ENCODE results near the gene RAB20.

DNA sequence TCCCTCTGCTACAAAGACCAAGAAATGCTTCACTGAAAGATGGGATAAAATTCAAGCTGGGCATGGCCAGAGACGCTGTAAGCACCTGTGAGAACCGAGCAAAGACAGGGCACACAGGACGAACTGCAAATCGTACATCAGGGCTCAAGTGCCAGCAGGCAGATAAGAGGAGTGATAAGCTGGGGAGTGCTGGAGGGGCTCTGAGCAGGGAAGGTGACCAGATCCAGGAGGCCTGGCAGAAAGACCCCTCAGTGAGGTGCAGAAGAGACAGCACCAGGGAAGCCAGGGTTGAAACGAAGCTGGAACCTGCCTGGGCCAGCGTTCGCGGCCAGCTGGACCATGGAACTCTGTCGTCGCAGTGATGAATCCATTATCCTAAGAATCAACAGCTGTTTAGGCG lies 10.2 kb downstream of the RAB20 start:
- TF ChIP-seq HNF4G (IDR thresholded peaks at IDR 0.05) (no peak), FOXA1 (IDR thresholded peaks at IDR 0.05) (no peak), JUND (IDR thresholded peaks at IDR 0.05) (no peak), TAF1 (conservative IDR thresholded peaks at IDR 0.05) (no peak), HNF4A (conservative IDR thresholded peaks at IDR 0.05) (no peak), YY1 (IDR thresholded peaks at IDR 0.05) (no peak), SP1 (IDR thresholded peaks at IDR 0.05) (no peak), RXRA (IDR thresholded peaks at IDR 0.05) (no peak), RAD21 (IDR thresholded peaks at IDR 0.05) (no peak)
- TF ChIP-seq, protein P1, sequence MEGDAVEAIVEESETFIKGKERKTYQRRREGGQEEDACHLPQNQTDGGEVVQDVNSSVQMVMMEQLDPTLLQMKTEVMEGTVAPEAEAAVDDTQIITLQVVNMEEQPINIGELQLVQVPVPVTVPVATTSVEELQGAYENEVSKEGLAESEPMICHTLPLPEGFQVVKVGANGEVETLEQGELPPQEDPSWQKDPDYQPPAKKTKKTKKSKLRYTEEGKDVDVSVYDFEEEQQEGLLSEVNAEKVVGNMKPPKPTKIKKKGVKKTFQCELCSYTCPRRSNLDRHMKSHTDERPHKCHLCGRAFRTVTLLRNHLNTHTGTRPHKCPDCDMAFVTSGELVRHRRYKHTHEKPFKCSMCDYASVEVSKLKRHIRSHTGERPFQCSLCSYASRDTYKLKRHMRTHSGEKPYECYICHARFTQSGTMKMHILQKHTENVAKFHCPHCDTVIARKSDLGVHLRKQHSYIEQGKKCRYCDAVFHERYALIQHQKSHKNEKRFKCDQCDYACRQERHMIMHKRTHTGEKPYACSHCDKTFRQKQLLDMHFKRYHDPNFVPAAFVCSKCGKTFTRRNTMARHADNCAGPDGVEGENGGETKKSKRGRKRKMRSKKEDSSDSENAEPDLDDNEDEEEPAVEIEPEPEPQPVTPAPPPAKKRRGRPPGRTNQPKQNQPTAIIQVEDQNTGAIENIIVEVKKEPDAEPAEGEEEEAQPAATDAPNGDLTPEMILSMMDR (IDR thresholded peaks at IDR 0.05; ENCODE audit: low read depth, low read length, missing input control), result no peak
- TF ChIP-seq, protein P2, sequence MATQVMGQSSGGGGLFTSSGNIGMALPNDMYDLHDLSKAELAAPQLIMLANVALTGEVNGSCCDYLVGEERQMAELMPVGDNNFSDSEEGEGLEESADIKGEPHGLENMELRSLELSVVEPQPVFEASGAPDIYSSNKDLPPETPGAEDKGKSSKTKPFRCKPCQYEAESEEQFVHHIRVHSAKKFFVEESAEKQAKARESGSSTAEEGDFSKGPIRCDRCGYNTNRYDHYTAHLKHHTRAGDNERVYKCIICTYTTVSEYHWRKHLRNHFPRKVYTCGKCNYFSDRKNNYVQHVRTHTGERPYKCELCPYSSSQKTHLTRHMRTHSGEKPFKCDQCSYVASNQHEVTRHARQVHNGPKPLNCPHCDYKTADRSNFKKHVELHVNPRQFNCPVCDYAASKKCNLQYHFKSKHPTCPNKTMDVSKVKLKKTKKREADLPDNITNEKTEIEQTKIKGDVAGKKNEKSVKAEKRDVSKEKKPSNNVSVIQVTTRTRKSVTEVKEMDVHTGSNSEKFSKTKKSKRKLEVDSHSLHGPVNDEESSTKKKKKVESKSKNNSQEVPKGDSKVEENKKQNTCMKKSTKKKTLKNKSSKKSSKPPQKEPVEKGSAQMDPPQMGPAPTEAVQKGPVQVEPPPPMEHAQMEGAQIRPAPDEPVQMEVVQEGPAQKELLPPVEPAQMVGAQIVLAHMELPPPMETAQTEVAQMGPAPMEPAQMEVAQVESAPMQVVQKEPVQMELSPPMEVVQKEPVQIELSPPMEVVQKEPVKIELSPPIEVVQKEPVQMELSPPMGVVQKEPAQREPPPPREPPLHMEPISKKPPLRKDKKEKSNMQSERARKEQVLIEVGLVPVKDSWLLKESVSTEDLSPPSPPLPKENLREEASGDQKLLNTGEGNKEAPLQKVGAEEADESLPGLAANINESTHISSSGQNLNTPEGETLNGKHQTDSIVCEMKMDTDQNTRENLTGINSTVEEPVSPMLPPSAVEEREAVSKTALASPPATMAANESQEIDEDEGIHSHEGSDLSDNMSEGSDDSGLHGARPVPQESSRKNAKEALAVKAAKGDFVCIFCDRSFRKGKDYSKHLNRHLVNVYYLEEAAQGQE (IDR thresholded peaks at IDR 0.05), result no peak
- TF ChIP-seq, protein P3, sequence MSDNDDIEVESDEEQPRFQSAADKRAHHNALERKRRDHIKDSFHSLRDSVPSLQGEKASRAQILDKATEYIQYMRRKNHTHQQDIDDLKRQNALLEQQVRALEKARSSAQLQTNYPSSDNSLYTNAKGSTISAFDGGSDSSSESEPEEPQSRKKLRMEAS (IDR thresholded peaks at IDR 0.05), result no peak
- TF ChIP-seq, protein P4, sequence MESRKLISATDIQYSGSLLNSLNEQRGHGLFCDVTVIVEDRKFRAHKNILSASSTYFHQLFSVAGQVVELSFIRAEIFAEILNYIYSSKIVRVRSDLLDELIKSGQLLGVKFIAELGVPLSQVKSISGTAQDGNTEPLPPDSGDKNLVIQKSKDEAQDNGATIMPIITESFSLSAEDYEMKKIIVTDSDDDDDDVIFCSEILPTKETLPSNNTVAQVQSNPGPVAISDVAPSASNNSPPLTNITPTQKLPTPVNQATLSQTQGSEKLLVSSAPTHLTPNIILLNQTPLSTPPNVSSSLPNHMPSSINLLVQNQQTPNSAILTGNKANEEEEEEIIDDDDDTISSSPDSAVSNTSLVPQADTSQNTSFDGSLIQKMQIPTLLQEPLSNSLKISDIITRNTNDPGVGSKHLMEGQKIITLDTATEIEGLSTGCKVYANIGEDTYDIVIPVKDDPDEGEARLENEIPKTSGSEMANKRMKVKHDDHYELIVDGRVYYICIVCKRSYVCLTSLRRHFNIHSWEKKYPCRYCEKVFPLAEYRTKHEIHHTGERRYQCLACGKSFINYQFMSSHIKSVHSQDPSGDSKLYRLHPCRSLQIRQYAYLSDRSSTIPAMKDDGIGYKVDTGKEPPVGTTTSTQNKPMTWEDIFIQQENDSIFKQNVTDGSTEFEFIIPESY (IDR thresholded peaks at IDR 0.05), result no peak

Measured in liver (tissue), 3 donors.